Choroid plexus epithelial cell (primary cell): ENCODE data around the gene WWOX.

Experiments
- DNase-seq: peaks from one replicate; pipeline ENCODE4 v3.0.0-alpha.2; 2010; ENCODE audit warnings: low read depth
- H3K4me3 ChIP-seq: 2 replicates; pipeline ENCODE4 v1.5.1; 2011; ENCODE audit warnings: low read depth, mild to moderate bottlenecking, control low read depth, low read length, moderate library complexity
- TF ChIP-seq, protein P1 (sequence below): conservative IDR thresholded peaks from 2 replicates; pipeline ENCODE4 v1.5.1; 2011; ENCODE audit warnings: low read depth, mild to moderate bottlenecking, control low read depth, inconsistent platforms, low read length, moderate library complexity

Gene WWOX

DNA sequence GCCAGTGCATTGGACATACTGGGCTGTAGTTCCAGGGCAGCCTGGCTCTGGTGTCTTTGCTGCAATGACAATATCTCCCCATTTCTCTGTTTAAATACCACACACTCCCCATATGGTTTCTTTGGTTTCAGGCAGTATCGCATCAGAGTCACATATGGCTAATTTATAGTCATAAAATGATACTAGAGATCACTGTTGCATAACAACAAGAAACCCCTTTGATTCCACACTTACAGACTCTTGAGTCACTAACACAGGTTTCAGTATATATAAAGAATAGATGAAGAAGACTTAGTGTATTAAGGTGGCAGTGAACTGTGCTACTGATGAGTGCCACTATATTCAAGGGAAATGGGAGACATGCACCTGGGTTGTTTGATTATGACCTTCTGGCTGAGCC is 281.6 kb downstream of the WWOX start:
- H3K4me3 ChIP-seq = no peak overlapping the region
- TF ChIP-seq, protein P1, sequence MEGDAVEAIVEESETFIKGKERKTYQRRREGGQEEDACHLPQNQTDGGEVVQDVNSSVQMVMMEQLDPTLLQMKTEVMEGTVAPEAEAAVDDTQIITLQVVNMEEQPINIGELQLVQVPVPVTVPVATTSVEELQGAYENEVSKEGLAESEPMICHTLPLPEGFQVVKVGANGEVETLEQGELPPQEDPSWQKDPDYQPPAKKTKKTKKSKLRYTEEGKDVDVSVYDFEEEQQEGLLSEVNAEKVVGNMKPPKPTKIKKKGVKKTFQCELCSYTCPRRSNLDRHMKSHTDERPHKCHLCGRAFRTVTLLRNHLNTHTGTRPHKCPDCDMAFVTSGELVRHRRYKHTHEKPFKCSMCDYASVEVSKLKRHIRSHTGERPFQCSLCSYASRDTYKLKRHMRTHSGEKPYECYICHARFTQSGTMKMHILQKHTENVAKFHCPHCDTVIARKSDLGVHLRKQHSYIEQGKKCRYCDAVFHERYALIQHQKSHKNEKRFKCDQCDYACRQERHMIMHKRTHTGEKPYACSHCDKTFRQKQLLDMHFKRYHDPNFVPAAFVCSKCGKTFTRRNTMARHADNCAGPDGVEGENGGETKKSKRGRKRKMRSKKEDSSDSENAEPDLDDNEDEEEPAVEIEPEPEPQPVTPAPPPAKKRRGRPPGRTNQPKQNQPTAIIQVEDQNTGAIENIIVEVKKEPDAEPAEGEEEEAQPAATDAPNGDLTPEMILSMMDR = no peak
- no peak for DNase-seq

- no peak overlapping the region for H3K4me3 ChIP-seq
- DNase-seq = no peak
- TF ChIP-seq, protein P1 = no peak
Observed at GRCh38 chr16:78383118-78383517, 283.7 kb downstream of the WWOX start.

- no peak overlapping the region for H3K4me3 ChIP-seq
- DNase-seq = no peak
- TF ChIP-seq, protein P1 = no peak
Observed at GRCh38 chr16:78385086-78385805, 285.8 kb downstream of the WWOX start.

- no peak overlapping the region for H3K4me3 ChIP-seq
- DNase-seq = no peak
- TF ChIP-seq, protein P1 = no peak
Observed at GRCh38 chr16:78386557-78387324, 287.3 kb downstream of the WWOX start.

DNA sequence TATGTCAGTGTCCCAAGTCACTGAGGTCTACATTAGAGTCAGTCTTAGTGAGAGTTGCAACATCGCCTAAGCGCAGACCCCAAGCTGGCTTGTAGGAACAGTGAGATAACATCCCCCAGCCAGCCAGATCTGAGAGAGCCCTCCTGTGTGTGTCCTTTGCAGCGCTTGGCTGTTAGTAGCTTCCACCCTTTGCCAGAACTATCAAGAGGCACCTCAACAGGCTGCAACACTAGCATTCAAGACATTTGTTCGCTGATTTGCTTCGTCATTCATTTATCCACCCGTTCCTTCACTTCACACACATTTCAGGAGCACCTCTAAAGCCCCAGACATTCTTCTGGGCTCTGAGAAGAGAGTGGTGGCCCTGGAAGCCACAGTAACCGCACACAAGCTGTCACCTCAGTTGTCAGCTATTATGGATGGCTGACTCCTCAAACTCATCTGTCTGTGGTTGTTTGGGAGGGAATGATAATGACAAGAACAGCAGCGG is 289.6 kb downstream of the WWOX start:
- H3K4me3 ChIP-seq = no peak overlapping the region
- no peak for DNase-seq
- TF ChIP-seq, protein P1 = no peak

- TF ChIP-seq, protein P1 = no peak
- no peak for DNase-seq
- H3K4me3 ChIP-seq = no peak overlapping the region
Observed at GRCh38 chr16:78390092-78390491, 290.6 kb downstream of the WWOX start.
